Amygdala (tissue), 56 donors: ENCODE measurements around the gene EDARADD.
A peak's percentile ranks its signal among the peaks of the same experiment; 100 is the strongest.

Source experiments
- DNase-seq, 56 donors: peaks; one replicate each; lab custom pipeline; 2025; lab: John Stamatoyannopoulos, UW

EDARADD gene

GRCh38 chr1:236509647-236510401 is 115.7 kb downstream of the EDARADD start:
- no peak for DNase-seq

DNA sequence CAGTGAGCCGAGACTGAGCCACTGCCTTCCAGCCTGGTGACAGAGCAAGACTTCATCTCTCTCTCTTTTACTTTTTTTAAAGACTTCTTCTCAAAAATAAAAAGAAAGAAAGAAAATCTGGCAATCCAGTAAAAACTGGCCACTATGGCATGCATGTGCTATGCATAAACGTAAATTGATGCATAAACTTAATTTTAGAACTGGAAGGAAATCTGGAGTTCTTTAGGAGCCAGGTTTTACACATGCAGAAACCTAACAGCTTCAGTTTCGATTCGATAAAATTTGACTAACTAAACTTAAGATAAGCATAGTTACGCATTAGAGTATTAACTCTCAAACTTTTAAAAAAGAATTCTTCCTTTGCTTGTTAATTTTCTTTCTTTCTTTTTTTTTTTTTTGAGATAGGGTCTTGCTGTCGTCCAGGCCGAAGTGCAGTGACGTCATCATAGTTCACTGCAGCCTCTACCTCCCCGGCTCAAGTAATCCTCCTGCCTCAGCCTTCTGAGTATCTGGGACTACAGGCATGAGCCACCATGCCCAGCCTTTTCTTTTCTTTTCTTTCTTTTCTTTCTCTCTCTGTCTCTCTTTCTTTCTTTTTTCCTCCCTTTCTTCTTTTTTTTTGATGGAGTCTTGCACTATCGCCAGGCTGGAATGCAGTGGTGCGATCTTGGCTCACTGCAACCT is 117.8 kb downstream of the EDARADD start:
- DNase-seq, result no peak

GRCh38 chr1:236514703-236515442 is 120.8 kb downstream of the EDARADD start:
- no peak for DNase-seq

- DNase-seq, result no peak
Measured at GRCh38 chr1:236515443-236515958, 121.4 kb downstream of the EDARADD start.

DNA sequence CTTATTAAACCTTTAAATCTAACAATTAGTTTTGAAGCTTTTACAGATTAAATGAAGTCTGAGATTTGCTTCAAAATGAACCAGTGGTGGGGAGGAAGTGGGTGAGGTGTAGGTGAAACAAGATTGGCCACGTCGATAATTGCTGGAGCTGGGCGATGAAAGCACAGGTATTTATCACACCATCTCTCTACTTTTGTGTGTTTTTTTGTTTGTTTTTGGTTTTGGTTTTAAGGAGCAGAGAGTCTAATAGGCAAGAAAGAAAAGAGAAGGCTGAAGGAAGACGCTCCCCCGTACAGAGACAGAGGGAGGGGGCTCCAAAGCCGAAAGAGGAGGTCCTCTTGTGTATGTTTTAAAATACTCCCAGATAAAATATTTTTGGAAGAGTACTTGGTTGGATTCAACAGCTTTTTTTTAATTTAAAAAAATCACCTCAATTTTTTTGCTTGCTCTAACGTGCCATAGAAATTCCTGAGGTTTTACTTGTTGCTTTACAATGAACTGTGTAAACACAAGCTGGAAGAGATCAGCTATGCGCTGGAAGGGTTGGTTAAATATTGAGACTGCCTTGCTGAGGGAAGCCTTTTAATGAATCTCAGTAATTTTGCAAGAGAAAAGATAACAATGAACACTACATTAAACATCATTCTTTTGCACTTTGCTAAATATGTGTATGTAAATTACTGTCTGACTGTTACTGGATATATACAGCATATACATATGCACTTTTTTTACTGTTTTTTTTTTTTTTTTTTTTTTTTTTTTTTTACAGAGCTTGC is 123.0 kb downstream of the EDARADD start:
- DNase-seq, result no peak

DNA sequence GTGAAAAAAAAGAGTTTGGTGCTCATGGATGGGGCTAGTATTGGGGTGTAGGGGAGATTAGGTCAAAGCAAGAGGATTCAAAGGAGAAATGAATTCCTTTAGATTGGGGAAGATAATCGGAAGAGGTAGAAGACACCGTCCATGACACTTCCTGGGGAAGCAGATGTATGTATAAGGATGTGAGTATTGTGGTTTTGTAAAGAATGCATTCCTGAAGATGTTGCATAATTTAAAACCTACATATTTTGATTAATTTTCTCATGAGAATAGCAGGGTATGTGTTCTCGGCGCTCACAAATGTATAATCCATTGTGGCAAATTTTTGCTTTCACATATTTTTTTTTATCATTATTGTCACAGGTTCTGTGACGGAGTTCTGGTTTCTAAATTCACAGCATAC is 124.2 kb downstream of the EDARADD start:
- DNase-seq, result no peak

- no peak for DNase-seq
Measured at GRCh38 chr1:236520445-236521005, 126.4 kb downstream of the EDARADD start.

- peak in 4 of 56 donors; percentile 44 to 52 (median 48) for DNase-seq
Measured at GRCh38 chr1:236522937-236523703, 129.0 kb downstream of the EDARADD start.

- peak; percentile 15 to 86 (median 71) for DNase-seq
Measured at GRCh38 chr1:236523704-236524141, 129.6 kb downstream of the EDARADD start, which contains the start of gene LGALS8. Gene LGALS8 (plus strand): TSS chr1:236523982. CDS start chr1:236526071, 2,089 bp downstream.

DNA sequence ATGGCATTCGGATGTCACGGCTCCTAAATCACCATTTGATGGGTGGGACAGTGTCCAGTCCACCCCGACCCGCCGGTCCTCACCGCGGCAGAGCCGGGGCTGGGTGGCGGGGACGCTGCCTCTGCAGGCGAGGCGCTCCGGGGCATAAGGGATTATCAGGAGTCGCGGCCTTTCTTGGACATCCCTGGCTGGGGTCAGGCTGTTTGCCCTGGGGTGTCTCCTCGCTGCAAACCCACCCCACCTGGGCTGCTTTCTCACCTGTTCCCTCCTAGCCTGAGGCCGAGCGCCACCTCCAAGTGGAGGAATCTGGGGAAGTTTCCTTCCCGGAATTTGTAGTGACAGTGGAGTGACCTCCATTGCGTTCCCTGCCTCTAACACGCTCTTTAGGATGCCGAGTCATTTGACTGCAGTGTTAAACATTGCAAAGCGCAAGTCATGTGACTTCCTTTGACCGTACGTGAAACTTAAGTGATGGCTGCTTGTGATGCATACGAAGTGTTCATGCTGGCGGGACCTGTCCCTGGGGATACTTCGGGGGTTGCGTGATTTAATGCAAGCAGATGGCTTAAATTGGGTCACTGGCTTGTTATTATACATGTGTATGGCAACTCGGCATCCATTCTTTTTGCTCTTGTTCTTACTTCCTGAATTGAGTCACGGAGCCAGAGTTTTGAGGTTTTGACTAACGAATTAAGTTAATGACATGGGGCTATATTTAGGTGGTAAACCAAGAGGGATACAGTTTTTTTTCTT is 130.2 kb downstream of the EDARADD start:
- peak in 27 of 56 donors; percentile 5 to 65 (median 47) for DNase-seq

- DNase-seq, result no peak
Measured at GRCh38 chr1:236524895-236525184, 130.8 kb downstream of the EDARADD start.

- no peak for DNase-seq
Measured at GRCh38 chr1:236526079-236526478, 132.0 kb downstream of the EDARADD start.

GRCh38 chr1:236530286-236530685 is 136.2 kb downstream of the EDARADD start:
- no peak for DNase-seq

- DNase-seq, result no peak
Measured at GRCh38 chr1:236530959-236531358, 136.9 kb downstream of the EDARADD start.

- no peak for DNase-seq
Measured at GRCh38 chr1:236532850-236533249, 138.8 kb downstream of the EDARADD start.

DNA sequence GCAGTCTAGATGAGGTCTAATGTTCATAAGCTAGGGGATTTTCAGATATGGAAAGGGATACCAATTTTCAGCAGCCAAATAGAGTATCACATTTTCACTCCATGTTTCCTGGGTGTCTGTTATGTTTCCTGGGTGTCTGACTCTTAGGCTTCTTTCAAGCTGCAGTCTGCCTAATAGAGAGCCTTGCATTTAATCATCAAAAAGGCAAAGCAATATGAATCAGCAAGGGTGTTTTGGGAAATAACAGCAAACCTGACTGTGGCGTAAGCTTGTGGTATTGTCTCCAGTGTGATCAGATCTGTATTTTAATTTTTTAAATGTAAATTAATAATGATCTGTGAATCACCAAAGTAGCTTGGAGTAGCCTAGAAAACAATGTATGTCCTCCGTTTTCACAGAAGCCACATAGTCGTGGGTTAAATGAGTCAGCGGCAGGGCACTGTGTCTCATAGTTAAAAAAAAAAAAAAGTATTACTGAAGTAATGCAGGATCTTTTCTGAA is 140.1 kb downstream of the EDARADD start:
- no peak for DNase-seq
